SJSA1 (cell line): ENCODE data around the gene LRPPRC. TPM values are rescaled to one million over a fixed set of nuclear protein-coding genes. Genes with fewer than 3 reads are reported as not detected.
A peak's percentile ranks its signal among the peaks of the same experiment; 100 is the strongest.
"Not testable (repeated sequence)": the region's sequence is repeated elsewhere in the genome, so short reads cannot be mapped to it uniquely, and the experiment has no call there.

ENCODE experiments used
- DNase-seq, 2 experiments: peaks; one replicate each; pipeline ENCODE4 v3.0.0-alpha.2; 2015 to 2020; ENCODE audit warnings: low spot score in 2 of 2, low read depth in 1 of 2
- H3K27ac ChIP-seq: fragments of 250-450 bp; sonication (Bioruptor Pico); 2 replicates; pipeline ENCODE4 v1.5.1; 2020; ENCODE audit warnings: mild to moderate bottlenecking, moderate library complexity
- H3K27me3 ChIP-seq: fragments of 250-450 bp; sonication (Bioruptor Pico); replicated peaks from 2 replicates; pipeline ENCODE4 v1.5.1; 2020; ENCODE audit warnings: mild to moderate bottlenecking, moderate library complexity
- H3K36me3 ChIP-seq: fragments of 250-450 bp; sonication (Bioruptor Pico); 2 replicates; pipeline ENCODE4 v1.5.1; 2020; ENCODE audit warnings: mild to moderate bottlenecking
- H3K4me1 ChIP-seq: fragments of 250-450 bp; sonication (Bioruptor Pico); replicated peaks from 2 replicates; pipeline ENCODE4 v1.6.1; 2021; ENCODE audit warnings: mild to moderate bottlenecking
- H3K4me3 ChIP-seq: fragments of 250-450 bp; sonication (Bioruptor Pico); 2 replicates; pipeline ENCODE4 v1.5.1; 2020; ENCODE audit warnings: mild to moderate bottlenecking
- H3K9me3 ChIP-seq: fragments of 250-450 bp; sonication (Bioruptor Pico); replicated peaks from 2 replicates; pipeline ENCODE4 v1.5.1; 2020; ENCODE audit warnings: mild to moderate bottlenecking
- total RNA-seq: library from RNA; depleted of rRNA; stranded (reverse); fragments of >200 nt; shearing (Covaris generic); gene quantifications from 2 replicates; pipeline ENCODE4 v1.2.3, GENCODE V29; 2014

The LRPPRC gene
- total RNA-seq, 1 experiment from 2014 or later, result 50.7 TPM

GRCh38 chr2:43924463-43924862 is 71.3 kb downstream of the LRPPRC start:
- H3K27ac ChIP-seq, result no peak overlapping the region
- no peaks in the 10 kb centered on the region for H3K9me3 ChIP-seq
- no peaks in the 10 kb centered on the region for H3K27me3 ChIP-seq
- no peak for DNase-seq
- no peak overlapping the region for H3K4me3 ChIP-seq
- peaks cover 52% of the 10 kb centered on the region for H3K36me3 ChIP-seq
- no peaks in the 10 kb centered on the region for H3K4me1 ChIP-seq

- DNase-seq, H3K4me1 ChIP-seq, H3K4me3 ChIP-seq, H3K9me3 ChIP-seq, H3K27me3 ChIP-seq, H3K27ac ChIP-seq: not testable (repeated sequence)
- H3K36me3 ChIP-seq, result peaks cover 50% of the 10 kb centered on the region
These were observed 84.5 kb downstream of the LRPPRC start for GRCh38 chr2:43911136-43911790.

GRCh38 chr2:43906448-43907109 is 89.2 kb downstream of the LRPPRC start:
- H3K27ac ChIP-seq, result peak overlapping the region; percentile 50

GRCh38 chr2:43905871-43906270 is 89.9 kb downstream of the LRPPRC start:
- H3K36me3 ChIP-seq, result peaks cover 55% of the 10 kb centered on the region
- no peaks in the 10 kb centered on the region for H3K9me3 ChIP-seq
- DNase-seq, result no peak
- no peaks in the 10 kb centered on the region for H3K27me3 ChIP-seq
- peak overlapping the region; percentile 50 for H3K27ac ChIP-seq
- H3K4me3 ChIP-seq, result no peak overlapping the region
- peaks cover 12% of the 10 kb centered on the region for H3K4me1 ChIP-seq

More at GRCh38 chr2:43906448-43907109, 89.2 kb downstream of the LRPPRC start:
- no peak overlapping the region for H3K4me3 ChIP-seq
- DNase-seq, result no peak
- H3K9me3 ChIP-seq, result no peaks in the 10 kb centered on the region
- peaks cover 49% of the 10 kb centered on the region for H3K36me3 ChIP-seq
- H3K27me3 ChIP-seq, result no peaks in the 10 kb centered on the region
- peaks cover 12% of the 10 kb centered on the region for H3K4me1 ChIP-seq

GRCh38 chr2:43905371-43905803 is 90.4 kb downstream of the LRPPRC start:
- H3K36me3 ChIP-seq, result peaks cover 53% of the 10 kb centered on the region
- H3K4me3 ChIP-seq, result no peak overlapping the region
- no peaks in the 10 kb centered on the region for H3K9me3 ChIP-seq
- peaks cover 12% of the 10 kb centered on the region for H3K4me1 ChIP-seq
- H3K27ac ChIP-seq, result peak overlapping the region; percentile 50
- no peaks in the 10 kb centered on the region for H3K27me3 ChIP-seq
- DNase-seq, result no peak

- no peaks in the 10 kb centered on the region for H3K27me3 ChIP-seq
- H3K9me3 ChIP-seq, result no peaks in the 10 kb centered on the region
- no peak for DNase-seq
- peaks cover 67% of the 10 kb centered on the region for H3K36me3 ChIP-seq
- H3K27ac ChIP-seq, result no peak overlapping the region
- no peaks in the 10 kb centered on the region; the same call in 1 of the 2 replicates for H3K4me1 ChIP-seq
- no peak overlapping the region for H3K4me3 ChIP-seq
These were observed 96.2 kb downstream of the LRPPRC start for GRCh38 chr2:43899589-43899988.

GRCh38 chr2:43898838-43899346 is 96.9 kb downstream of the LRPPRC start:
- Histone ChIP-seq H3K4me1 (no peaks in the 10 kb centered on the region; the same call in 1 of the 2 replicates), H3K27ac (no peak overlapping the region), H3K4me3 (no peak overlapping the region), H3K36me3 (peaks cover 64% of the 10 kb centered on the region), H3K9me3 (no peaks in the 10 kb centered on the region), H3K27me3 (no peaks in the 10 kb centered on the region)
- no peak for DNase-seq

GRCh38 chr2:43898134-43898837 is 97.5 kb downstream of the LRPPRC start:
- H3K27ac ChIP-seq, result no peak overlapping the region
- DNase-seq, result no peak
- peaks cover 70% of the 10 kb centered on the region for H3K36me3 ChIP-seq
- H3K4me1 ChIP-seq, result no peaks in the 10 kb centered on the region; the same call in 1 of the 2 replicates
- no peaks in the 10 kb centered on the region for H3K9me3 ChIP-seq
- no peaks in the 10 kb centered on the region for H3K27me3 ChIP-seq
- H3K4me3 ChIP-seq, result no peak overlapping the region

GRCh38 chr2:43897492-43897891 is 98.3 kb downstream of the LRPPRC start:
- no peaks in the 10 kb centered on the region; the same call in 1 of the 2 replicates for H3K4me1 ChIP-seq
- H3K27ac ChIP-seq, result no peak overlapping the region
- no peak overlapping the region for H3K4me3 ChIP-seq
- H3K27me3 ChIP-seq, result no peaks in the 10 kb centered on the region
- H3K9me3 ChIP-seq, result no peaks in the 10 kb centered on the region
- DNase-seq, result no peak
- H3K36me3 ChIP-seq, result peaks cover 74% of the 10 kb centered on the region

- Histone ChIP-seq H3K27ac (no peak overlapping the region), H3K9me3 (no peaks in the 10 kb centered on the region), H3K4me3 (no peak overlapping the region), H3K27me3 (no peaks in the 10 kb centered on the region), H3K4me1 (no peaks in the 10 kb centered on the region; the same call in 1 of the 2 replicates), H3K36me3 (peaks cover 75% of the 10 kb centered on the region)
- no peak for DNase-seq
These were observed 98.9 kb downstream of the LRPPRC start for GRCh38 chr2:43896906-43897305.

- no peaks in the 10 kb centered on the region; the same call in 1 of the 2 replicates for H3K4me1 ChIP-seq
- H3K36me3 ChIP-seq, result peaks cover 86% of the 10 kb centered on the region
- no peak overlapping the region for H3K27ac ChIP-seq
- H3K4me3 ChIP-seq, result no peak overlapping the region
- no peaks in the 10 kb centered on the region for H3K9me3 ChIP-seq
- DNase-seq, result no peak
- no peaks in the 10 kb centered on the region for H3K27me3 ChIP-seq
These were observed 101.0 kb downstream of the LRPPRC start for GRCh38 chr2:43894743-43895142.

- Histone ChIP-seq H3K4me1 (no peaks in the 10 kb centered on the region), H3K9me3 (no peaks in the 10 kb centered on the region), H3K4me3 (no peak overlapping the region), H3K27ac (no peak overlapping the region), H3K36me3 (peaks cover 81% of the 10 kb centered on the region), H3K27me3 (no peaks in the 10 kb centered on the region)
- DNase-seq, result no peak
These were observed 104.9 kb downstream of the LRPPRC start for GRCh38 chr2:43890855-43891254.

- H3K36me3 ChIP-seq, result peaks cover 69% of the 10 kb centered on the region
- H3K4me3 ChIP-seq, result no peak overlapping the region
- H3K9me3 ChIP-seq, result no peaks in the 10 kb centered on the region
- H3K27me3 ChIP-seq, result no peaks in the 10 kb centered on the region
- no peak for DNase-seq
- H3K4me1 ChIP-seq, result no peaks in the 10 kb centered on the region
- no peak overlapping the region for H3K27ac ChIP-seq
These were observed 106.4 kb downstream of the LRPPRC start for GRCh38 chr2:43889416-43889815.

- Histone ChIP-seq H3K27ac (no peak overlapping the region), H3K4me1 (peaks cover 4% of the 10 kb centered on the region; the same call in 1 of the 2 replicates), H3K9me3 (no peaks in the 10 kb centered on the region), H3K4me3 (no peak overlapping the region), H3K36me3 (peaks cover 50% of the 10 kb centered on the region), H3K27me3 (no peaks in the 10 kb centered on the region)
- no peak for DNase-seq
These were observed 108.6 kb downstream of the LRPPRC start for GRCh38 chr2:43887176-43887575.
